ENCODE data around the gene RAB36. TPM values are rescaled to one million over a fixed set of nuclear protein-coding genes. Genes with fewer than 3 reads are reported as not detected.

RAB36 gene
- polyA plus RNA-seq, 1 of the 3 experiments (the other 2 are of a cell fraction), result 6.6 TPM

DNA sequence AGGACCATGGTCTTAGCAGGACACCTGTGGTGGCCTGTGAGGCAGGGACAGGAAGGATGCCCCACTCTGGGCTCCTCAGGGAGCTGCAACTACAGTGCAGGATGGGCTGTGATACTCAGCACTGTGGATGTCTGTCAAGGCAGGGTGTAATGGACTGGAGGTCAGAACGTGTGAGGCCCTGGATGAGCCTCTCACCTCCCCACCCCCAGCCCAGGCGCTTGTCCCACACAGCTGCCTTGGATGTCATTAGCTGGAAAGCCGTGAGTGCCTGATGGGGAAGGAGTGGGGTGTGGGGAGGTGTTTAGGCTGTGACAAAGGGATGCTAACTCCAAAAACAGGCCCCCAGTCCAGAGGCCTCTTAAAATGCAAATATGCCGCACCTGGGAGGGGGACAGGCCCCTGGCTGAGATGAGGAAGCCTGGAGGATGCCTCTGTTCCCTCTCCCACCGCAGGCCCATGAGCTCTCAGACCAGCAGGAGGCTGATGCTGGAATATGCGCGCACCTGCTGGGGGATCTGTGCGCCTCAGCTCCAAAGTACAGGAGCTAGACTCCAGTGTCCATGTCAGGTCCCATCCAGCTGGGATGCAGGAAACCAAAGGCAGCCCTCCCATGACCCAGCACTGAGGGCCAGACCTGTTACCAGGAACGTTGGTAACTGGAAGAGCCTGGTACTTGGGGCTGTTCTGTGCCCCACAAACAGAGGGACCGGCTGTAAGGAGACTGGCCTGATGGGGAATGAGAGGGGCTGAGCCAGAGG, 28.6 kb upstream of the RAB36 start:
- H3K27ac ChIP-seq (ENCODE audit: low read depth in 2 of 2, low read length in 1 of 2), result no peak overlapping the region; a peak in 1 of 4 replicates
- H3K9me2 ChIP-seq, result no peaks in the 10 kb centered on the region
- ChIA-PET POLR2A (no interaction called here), CTCF (interaction anchor here (0.9 to 10.0 kb wide), 3 partner anchors 11 to 268 kb away, joined by 3 to 161 read pairs (median 4); no protein-coding TSS in a partner anchor)
- no peaks in the 10 kb centered on the region for H3K9me3 ChIP-seq
- no peaks in the 10 kb centered on the region for H3F3A ChIP-seq (replicated peaks; ENCODE audit: insufficient read depth)
- H3K79me2 ChIP-seq (ENCODE audit: insufficient read depth), result no peaks in the 10 kb centered on the region
- H3K4me2 ChIP-seq, result no peak overlapping the region
- DNase-seq, result no peak
- WGBS (ENCODE audit: low lambda C conversion rate), result 40% methylated on average over 1 of the region's 10 CpGs
- no peak overlapping the region for H3K9ac ChIP-seq
- H3K36me3 ChIP-seq (replicated peaks in 1 of 2; ENCODE audit: control insufficient read depth in 1 of 2, insufficient read depth in 2 of 2, low read length in 1 of 2), result no peaks in the 10 kb centered on the region
- TF ChIP-seq SIN3A (IDR thresholded peaks at IDR 0.05; ENCODE audit: borderline replicate concordance, low read depth, low read length), result no peak
- TF ChIP-seq, protein P1, sequence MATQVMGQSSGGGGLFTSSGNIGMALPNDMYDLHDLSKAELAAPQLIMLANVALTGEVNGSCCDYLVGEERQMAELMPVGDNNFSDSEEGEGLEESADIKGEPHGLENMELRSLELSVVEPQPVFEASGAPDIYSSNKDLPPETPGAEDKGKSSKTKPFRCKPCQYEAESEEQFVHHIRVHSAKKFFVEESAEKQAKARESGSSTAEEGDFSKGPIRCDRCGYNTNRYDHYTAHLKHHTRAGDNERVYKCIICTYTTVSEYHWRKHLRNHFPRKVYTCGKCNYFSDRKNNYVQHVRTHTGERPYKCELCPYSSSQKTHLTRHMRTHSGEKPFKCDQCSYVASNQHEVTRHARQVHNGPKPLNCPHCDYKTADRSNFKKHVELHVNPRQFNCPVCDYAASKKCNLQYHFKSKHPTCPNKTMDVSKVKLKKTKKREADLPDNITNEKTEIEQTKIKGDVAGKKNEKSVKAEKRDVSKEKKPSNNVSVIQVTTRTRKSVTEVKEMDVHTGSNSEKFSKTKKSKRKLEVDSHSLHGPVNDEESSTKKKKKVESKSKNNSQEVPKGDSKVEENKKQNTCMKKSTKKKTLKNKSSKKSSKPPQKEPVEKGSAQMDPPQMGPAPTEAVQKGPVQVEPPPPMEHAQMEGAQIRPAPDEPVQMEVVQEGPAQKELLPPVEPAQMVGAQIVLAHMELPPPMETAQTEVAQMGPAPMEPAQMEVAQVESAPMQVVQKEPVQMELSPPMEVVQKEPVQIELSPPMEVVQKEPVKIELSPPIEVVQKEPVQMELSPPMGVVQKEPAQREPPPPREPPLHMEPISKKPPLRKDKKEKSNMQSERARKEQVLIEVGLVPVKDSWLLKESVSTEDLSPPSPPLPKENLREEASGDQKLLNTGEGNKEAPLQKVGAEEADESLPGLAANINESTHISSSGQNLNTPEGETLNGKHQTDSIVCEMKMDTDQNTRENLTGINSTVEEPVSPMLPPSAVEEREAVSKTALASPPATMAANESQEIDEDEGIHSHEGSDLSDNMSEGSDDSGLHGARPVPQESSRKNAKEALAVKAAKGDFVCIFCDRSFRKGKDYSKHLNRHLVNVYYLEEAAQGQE (IDR thresholded peaks at IDR 0.05; ENCODE audit: low read depth, low read length), result no peak
- no peak for TF ChIP-seq YY1 (IDR thresholded peaks at IDR 0.05; ENCODE audit: low read depth)
- TF ChIP-seq, protein P2, sequence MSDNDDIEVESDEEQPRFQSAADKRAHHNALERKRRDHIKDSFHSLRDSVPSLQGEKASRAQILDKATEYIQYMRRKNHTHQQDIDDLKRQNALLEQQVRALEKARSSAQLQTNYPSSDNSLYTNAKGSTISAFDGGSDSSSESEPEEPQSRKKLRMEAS (IDR thresholded peaks at IDR 0.05; ENCODE audit: low read depth), result no peak
- no peak for TF ChIP-seq FOXM1 (IDR thresholded peaks at IDR 0.05; ENCODE audit: low read depth)
- no peak for TF ChIP-seq JUND (IDR thresholded peaks at IDR 0.05)
- no peak for TF ChIP-seq ELF1 (IDR thresholded peaks at IDR 0.05)
- TF ChIP-seq, protein P3, sequence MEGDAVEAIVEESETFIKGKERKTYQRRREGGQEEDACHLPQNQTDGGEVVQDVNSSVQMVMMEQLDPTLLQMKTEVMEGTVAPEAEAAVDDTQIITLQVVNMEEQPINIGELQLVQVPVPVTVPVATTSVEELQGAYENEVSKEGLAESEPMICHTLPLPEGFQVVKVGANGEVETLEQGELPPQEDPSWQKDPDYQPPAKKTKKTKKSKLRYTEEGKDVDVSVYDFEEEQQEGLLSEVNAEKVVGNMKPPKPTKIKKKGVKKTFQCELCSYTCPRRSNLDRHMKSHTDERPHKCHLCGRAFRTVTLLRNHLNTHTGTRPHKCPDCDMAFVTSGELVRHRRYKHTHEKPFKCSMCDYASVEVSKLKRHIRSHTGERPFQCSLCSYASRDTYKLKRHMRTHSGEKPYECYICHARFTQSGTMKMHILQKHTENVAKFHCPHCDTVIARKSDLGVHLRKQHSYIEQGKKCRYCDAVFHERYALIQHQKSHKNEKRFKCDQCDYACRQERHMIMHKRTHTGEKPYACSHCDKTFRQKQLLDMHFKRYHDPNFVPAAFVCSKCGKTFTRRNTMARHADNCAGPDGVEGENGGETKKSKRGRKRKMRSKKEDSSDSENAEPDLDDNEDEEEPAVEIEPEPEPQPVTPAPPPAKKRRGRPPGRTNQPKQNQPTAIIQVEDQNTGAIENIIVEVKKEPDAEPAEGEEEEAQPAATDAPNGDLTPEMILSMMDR (IDR thresholded peaks at IDR 0.05), result no peak
- no peaks in the 10 kb centered on the region for H3K27me3 ChIP-seq (ENCODE audit: insufficient read depth)
- H3K4me3 ChIP-seq (ENCODE audit: low read depth in 2 of 2, low read length in 1 of 2), result no peak overlapping the region
- H3K4me1 ChIP-seq (ENCODE audit: control insufficient read depth in 1 of 2, insufficient read depth in 2 of 2, low read depth in 1 of 2, low read length in 1 of 2), result peaks cover 0 to 82% of the 10 kb centered on the region in 2 experiments; a peak in 1 of 4 replicates
- no peak overlapping the region for H2AFZ ChIP-seq (ENCODE audit: low read depth)
- no peaks in the 10 kb centered on the region for H4K20me1 ChIP-seq (ENCODE audit: insufficient read depth)

DNA sequence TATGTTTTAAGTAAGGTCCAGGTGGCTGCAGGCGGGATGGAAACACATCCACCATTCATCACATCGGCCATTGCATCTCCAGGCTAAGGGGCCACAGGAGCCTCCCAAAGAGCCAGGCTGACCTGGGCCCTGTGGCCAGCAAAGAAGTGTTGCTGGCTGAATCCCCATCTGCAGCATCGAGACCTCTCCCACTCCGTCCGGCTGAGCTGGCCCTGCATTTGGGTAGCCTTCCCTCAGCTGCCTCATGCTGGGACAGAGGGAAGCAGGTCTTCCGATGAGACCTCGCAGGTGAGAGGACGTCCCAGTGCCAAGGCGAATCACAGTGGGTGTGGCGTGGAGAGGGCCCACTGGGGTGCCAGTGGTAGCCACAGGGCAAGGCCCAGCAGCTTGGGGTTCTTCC, 28.0 kb upstream of the RAB36 start:
- no peaks in the 10 kb centered on the region for H3K36me3 ChIP-seq (replicated peaks in 1 of 2; ENCODE audit: control insufficient read depth in 1 of 2, insufficient read depth in 2 of 2, low read length in 1 of 2)
- no peaks in the 10 kb centered on the region for H3K79me2 ChIP-seq (ENCODE audit: insufficient read depth)
- CTCF ChIA-PET, result interaction anchor here (0.9 to 10.0 kb wide), 4 partner anchors 10 to 269 kb away, joined by 3 to 161 read pairs (median 12); no protein-coding TSS in a partner anchor
- 100% methylated on average over 5 of the region's 10 CpGs for WGBS (ENCODE audit: low lambda C conversion rate)
- H3K4me2 ChIP-seq, result no peak overlapping the region
- no peak overlapping the region for H3K4me3 ChIP-seq (ENCODE audit: low read depth in 2 of 2, low read length in 1 of 2)
- H3F3A ChIP-seq (replicated peaks; ENCODE audit: insufficient read depth), result no peaks in the 10 kb centered on the region
- no peaks in the 10 kb centered on the region for H3K9me3 ChIP-seq
- no peak for DNase-seq
- H3K27me3 ChIP-seq (ENCODE audit: insufficient read depth), result no peaks in the 10 kb centered on the region
- POLR2A ChIA-PET, result interaction anchor here (0.8 kb wide), 1 partner anchor 16 kb away, joined by 3 read pairs; no protein-coding TSS in a partner anchor
- no peaks in the 10 kb centered on the region for H3K9me2 ChIP-seq
- H3K9ac ChIP-seq, result no peak overlapping the region
- H2AFZ ChIP-seq (ENCODE audit: low read depth), result no peak overlapping the region
- peaks cover 0 to 78% of the 10 kb centered on the region in 2 experiments; a peak in 1 of 4 replicates for H3K4me1 ChIP-seq (ENCODE audit: control insufficient read depth in 1 of 2, insufficient read depth in 2 of 2, low read depth in 1 of 2, low read length in 1 of 2)
- H4K20me1 ChIP-seq (ENCODE audit: insufficient read depth), result no peaks in the 10 kb centered on the region
- peak overlapping the region in 1 of 2 experiments; percentile 14; a peak in 1 of 4 replicates for H3K27ac ChIP-seq (ENCODE audit: low read depth in 2 of 2, low read length in 1 of 2)
- no peak for TF ChIP-seq NFIC (IDR thresholded peaks at IDR 0.05; ENCODE audit: borderline replicate concordance)
- no peak for TF ChIP-seq EZH2phosphoT487 (IDR thresholded peaks at IDR 0.05; ENCODE audit: borderline replicate concordance, low read depth)
- no peak for TF ChIP-seq RXRA (IDR thresholded peaks at IDR 0.05; ENCODE audit: borderline replicate concordance, low read depth)
- no peak for TF ChIP-seq SMC3 (IDR thresholded peaks at IDR 0.05; ENCODE audit: low read depth, low read length)
- TF ChIP-seq TAF1 (IDR thresholded peaks at IDR 0.05; ENCODE audit: borderline replicate concordance, low read depth, low read length), result no peak
- no peak for TF ChIP-seq POLR2AphosphoS5 (IDR thresholded peaks at IDR 0.05; ENCODE audit: low read depth, low read length)
- TF ChIP-seq, protein P4, sequence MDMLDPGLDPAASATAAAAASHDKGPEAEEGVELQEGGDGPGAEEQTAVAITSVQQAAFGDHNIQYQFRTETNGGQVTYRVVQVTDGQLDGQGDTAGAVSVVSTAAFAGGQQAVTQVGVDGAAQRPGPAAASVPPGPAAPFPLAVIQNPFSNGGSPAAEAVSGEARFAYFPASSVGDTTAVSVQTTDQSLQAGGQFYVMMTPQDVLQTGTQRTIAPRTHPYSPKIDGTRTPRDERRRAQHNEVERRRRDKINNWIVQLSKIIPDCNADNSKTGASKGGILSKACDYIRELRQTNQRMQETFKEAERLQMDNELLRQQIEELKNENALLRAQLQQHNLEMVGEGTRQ (IDR thresholded peaks at IDR 0.05; ENCODE audit: borderline replicate concordance, low read depth, low read length), result no peak
- TF ChIP-seq GATA2 (CRISPR knock-in tag; IDR thresholded peaks at IDR 0.05), result no peak
- no peak for TF ChIP-seq MEF2A (IDR thresholded peaks at IDR 0.05; ENCODE audit: borderline replicate concordance, low read depth)
- TF ChIP-seq ELF1 (IDR thresholded peaks at IDR 0.05), result no peak
- no peak for TF ChIP-seq YY1 (IDR thresholded peaks at IDR 0.05; ENCODE audit: low read depth)
- no peak for TF ChIP-seq FOXM1 (IDR thresholded peaks at IDR 0.05; ENCODE audit: low read depth)
- no peak for TF ChIP-seq NRF1 (IDR thresholded peaks at IDR 0.05; ENCODE audit: low read depth, low read length)
- TF ChIP-seq, protein P2 (IDR thresholded peaks at IDR 0.05; ENCODE audit: low read depth), result no peak

All from SK-N-SH (cell line).